Stimulated activated CD8-positive, alpha-beta memory T cell treated with anti-CD3 and anti-CD28 coated beads, Interleukin-4, amount 100 ng/mL, for 24 hours (primary cell): ENCODE data around the gene GREM2.

Experiments
- DNase-seq: peaks from one replicate; pipeline ENCODE4 v3.0.0-alpha.2; 2020; ENCODE audit warnings: low read depth

GREM2 gene

DNA sequence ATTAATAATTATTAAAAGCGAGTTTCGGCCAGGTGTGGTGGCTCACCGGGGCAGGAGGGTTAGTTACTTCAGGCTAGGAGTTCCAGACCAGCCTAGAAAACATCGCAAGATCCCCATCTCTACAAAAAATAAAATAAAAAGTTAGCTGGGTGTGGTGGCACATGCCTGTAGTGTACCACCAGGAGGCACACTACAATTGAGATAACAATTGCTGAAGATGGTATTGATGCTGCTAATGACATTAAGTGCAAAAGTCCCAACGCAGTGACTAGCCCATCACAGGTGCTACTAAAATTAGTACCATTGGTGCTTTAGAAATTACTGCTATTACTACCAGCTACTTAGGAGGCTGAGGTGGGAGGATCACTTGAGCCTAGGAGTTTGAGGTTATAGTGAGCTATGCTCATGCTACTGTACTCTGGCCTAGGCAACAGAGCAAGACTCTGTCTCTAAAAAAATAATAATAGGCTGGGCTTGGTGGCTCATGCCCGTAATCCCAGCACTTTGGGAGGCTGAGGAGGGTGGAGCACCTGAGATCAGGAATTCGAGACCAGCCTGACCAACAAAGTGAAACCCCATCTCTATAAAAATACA, 156.6 kb downstream of the GREM2 start:
- no peak for DNase-seq

DNA sequence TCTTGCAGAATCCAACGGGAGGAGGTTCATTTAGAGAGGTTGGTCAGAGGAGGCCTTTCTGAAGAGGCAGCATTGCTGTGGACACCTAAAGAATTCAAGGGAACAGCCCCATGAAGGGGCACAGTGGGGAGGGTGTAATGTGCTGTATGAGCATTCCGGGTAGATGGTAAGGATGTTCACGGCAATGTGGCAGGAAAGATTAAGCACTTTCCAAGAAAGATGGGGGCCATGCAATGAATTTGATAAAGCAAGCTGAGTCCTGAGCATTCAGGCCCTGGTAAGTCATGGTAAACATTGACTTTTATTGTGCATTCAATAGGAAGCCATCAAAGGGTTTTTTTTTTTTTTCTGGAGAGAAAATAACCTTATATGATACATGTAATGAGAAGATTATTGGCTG, 166.6 kb downstream of the GREM2 start:
- no peak for DNase-seq

DNA sequence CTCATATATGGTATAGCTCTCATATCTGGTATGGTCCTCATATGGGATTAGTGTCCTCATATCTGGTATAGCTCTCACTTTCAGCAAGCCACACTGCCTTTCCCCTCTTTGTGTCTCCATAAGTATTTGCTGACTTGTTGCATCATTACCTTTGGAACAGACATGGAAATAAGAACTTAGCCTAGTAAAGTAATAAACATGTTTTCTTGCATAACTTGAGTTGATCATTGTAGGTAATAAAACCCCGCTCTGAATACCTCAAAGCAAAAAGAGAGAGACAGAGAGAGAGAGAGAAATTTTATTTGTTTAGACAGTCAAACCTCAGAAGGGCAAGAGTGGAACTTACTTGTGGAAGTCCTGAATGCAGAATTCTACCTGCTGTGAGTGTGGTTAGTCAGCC, 170.3 kb downstream of the GREM2 start:
- DNase-seq: no peak
